ENCODE results near the gene ACIN1.

Gene ACIN1

DNA sequence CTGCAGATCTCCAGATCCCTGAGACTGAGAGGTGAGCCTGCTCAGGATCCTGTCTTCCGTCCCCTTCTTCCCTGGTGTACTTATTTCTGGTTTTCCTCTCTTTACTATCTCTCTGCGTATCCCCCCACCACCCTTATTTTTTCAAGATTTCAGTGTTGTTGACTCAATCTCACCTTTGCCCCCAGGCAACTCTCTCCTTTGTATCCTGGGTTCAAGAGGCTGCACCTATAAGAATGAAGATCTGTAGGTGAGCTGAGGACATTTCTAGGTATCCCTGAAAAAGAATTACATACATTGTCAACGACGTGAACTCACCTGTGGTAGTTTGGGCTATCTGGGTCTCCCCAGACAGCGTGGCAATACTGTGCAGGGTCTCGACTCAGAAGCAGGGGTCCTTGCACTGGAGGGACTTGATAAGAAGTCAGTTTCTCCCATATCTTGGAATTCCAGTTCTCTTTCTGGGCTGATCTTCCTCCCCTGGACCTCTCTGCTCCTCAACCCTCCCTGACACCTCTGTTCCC lies 9.2 kb upstream of the ACIN1 start:
- no peak for DNase-seq

DNA sequence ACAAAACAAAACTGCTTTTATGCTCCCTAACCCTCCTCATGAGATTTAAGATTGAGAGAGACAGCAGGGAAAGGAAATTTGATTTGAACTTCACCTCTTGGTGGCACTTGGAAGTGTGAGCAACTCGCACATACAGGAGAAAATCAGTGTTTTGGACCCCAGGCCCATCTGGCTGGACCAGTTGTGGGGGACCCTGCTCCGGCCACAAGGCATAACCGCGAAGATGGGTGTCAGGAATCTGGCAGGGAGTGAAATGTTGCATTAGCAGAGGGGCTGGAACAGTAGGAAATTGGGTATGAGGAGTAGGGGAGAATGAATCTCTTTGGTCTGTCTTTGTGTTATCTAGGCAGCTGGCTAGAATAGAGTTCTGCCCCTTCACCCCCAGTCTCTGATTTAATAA lies 8.6 kb upstream of the ACIN1 start:
- DNase-seq = no peak

DNA sequence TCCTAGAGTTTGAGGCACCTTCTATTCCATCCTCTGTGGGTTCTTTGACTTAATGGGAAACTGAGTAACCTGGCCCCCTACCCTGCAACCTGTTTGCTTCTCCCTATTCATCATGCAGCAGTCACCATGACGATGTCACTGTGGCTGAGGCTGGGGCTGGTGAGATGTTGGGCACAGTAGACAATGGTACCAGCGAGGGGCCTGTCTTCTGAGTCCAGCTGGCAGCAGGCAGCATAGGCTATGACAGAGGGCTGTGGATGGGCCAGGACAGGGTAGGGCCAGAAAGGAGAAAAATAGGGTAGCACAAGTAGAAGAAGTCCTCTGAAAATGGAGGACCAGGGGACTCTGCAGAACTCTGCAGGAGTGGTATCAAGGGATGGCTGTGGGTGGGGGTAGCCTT lies 7.9 kb upstream of the ACIN1 start:
- DNase-seq = no peak

DNA sequence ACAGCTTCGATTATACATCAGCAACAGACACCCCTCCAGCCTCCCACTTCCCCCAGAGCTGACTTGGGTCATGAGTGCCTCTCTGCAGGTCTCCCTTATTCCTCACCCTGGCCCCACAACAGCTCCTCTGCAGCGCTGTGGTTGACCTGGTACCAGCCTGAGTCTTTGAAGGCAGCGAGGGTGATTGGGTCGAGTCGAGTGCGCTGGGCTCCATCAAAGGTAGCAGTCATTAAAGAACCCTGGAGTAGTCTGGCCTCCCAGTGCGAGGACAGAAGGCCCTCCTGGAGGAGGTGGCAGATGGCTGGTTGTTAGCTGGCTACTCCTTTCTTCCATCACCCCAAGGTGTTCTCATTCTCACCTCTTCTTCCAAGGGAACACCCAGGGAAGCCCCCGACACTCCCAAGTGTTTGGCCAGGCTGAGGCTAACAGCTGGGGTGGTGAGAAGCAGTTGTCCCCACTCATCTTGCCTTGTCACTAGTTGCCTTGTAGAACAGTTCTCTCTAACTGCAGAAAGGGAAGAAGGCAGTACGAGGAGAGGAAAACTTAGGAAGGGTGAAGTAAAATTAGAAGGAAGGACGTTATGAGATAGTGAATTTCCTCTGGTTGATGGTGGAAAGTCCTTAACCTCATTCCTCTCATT lies 7.2 kb upstream of the ACIN1 start:
- DNase-seq = no peak

DNA sequence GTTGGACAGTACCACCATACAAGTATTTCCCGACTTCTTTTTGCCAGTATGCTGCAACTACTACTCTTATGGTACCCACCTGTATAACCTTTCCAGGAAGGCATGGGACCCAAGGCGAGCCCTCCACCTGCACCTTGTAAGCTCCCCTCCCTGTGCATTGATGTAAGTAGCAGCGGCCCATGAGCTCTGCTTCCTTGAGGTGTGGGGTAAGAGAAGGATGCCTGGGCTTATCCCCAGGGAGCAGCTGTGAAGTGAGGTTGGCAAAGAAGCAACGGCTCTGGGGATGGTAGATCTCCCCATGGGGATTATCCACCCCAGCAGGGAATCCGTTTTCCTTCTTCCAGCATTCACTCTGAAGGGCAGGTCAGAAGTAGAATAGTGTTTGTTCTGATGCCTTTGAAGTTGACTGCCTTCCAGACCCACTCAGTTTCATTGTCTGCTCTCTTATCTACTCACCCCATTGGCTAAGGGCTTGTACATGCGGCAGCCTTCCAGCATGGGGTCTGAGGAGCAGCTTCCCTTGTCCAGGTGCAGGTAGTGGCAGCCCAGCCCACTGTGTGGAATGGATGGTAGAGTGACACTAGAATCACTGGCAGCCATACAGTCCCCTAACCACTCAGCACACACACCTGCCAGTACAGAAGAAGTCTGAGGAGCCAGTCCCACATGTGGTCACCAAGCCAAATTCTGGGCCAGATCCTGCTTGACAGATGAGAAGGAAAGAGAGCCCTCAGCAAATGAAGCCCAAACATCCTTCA lies 6.5 kb upstream of the ACIN1 start:
- DNase-seq = no peak

DNA sequence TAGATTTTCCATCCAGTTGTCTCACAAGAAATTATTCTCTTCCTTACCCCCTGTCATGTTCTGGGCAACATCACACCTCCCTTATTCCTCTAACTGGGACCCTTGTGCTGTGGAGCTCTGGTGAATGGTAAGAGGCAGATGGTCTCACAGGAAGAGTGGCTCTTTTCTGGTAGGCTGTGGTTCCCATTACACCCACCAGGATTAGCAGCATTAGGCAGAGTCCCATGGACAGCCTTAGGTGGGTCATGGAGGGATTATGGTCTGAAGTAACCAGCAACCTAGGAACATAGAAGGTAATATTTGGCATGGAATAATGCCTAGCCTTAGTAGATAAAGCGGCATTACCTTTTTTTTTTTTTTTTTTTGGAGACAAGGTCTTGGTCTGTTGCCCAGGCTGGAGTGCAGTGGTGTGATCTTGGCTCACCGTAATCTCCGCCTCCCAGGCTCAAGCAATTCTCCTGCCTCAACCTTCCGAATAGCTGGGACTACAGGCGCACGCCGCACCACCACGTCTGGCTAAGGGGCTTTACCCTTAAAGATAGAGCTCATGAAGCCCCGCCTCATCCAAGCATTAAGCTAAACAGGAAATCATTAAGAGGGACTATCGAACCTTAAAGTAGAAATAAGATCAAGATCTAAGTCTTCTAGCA lies 4.4 kb upstream of the ACIN1 start:
- DNase-seq = no peak

DNA sequence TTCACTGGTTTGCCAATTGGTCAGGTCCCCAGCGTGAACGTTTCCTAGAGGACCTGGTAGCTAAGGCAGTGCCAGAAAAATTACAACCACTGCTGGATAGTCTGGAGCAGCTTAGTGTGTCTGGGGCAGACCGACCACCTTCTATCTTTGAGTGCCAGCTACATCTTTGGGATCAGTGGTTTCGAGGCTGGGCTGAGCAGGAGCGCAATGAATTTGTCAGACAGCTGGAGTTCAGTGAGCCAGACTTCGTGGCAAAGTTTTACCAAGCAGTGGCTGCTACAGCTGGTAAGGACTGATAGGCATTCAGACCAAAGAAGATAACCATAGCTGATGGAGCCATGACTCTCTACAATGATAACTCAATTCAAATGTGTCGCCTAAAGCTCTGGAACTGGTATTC lies 2.9 kb upstream of the ACIN1 start:
- no peak for DNase-seq

DNA sequence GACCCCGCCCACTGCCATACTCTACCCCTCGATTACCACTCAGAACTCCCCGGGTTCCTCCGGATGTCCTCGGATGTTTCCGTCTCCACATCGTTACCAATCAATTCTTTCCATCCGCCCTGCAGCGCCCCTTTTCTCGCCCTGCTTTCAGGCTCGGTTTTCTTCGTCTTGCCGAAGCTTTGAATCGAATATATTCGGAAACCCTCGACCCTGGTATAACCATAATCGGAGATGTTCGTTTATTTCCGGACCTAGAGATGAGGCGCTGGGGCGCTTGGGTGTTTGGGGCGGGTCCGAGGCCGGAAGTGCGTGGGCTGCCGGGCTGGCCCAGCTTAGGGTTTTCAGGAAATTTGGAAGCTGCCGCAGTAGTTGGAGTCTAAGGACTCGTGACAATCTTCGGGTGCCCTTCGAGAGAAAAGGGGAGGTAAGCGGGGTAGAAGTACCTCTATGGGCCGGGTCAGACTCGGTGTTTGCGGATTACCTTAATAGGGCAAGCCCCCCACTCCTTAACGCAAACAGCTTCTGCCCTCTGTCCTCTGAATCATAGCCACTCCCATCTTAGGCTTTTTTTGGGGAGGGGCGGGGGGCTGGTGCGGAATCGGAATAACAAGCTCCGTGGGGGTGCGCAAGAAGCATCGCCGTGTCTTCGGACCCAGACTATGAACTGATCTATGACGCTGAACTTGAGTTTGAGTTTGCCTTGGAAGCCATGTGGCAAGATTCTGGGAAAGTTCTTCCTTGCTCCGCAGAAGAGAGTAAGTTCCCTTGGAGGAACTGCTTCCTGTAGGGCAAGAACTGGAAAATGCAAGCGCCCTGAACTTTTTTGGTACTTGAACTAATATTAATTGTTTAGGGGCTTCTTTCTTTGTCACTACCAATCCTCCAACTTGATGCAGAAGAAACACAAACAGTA lies 516 bp upstream of the ACIN1 start, which contains the start of gene C14orf119:
TSS of gene C14orf119 (plus strand) at position 310 of the 913 bp plus-strand sequence. CDS start 2,154 bp downstream, outside the sequence.
- DNase-seq = no peak

DNA sequence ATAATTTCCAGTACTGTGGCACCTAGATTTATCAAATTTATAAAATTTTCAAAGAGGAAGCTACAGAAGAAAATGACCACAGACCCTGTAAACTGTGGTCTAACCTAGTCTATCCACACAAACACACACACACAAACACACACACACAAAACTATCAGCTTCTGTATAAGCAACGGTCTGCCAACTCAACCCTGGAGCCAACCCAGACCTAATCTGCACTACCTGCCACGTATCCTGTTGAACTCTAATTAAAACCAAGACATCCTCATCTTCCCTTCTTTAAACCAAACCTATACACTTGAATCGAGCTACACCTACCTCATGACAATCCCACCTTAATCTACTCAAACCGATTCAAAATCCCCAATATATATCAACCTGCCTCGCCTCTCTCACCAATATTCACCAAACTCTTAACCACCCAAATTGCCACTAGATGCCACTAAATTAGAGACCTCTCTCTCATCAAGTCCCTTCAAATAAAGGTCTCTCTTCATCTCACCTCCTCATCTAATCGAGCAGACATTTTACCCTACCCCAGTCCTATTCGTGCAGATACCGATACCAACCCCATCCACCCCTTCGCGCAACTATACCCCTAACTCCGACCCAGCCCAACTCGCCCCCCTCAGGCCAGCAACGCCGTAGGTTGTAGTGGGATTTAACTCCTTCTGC lies 808 bp downstream of the ACIN1 start:
- no peak for DNase-seq

DNA sequence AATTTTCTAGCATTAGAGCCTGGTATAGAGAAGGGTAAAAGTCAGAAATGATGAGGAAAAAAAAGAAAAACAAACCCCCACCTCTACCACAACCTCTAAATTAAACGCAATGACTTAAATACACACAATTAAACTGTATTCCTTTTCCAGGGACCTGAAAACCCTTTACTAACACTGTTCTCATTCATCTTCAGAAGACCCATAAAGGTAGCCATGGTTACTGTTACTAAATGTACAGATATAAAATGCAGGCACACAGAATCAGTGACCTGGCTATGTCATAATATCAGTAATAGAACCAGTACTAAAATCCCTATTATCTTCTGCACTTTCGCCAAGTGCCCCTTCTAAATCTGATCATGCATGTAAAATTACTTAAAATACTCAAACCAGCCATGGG lies 1.4 kb downstream of the ACIN1 start:
- no peak for DNase-seq

DNA sequence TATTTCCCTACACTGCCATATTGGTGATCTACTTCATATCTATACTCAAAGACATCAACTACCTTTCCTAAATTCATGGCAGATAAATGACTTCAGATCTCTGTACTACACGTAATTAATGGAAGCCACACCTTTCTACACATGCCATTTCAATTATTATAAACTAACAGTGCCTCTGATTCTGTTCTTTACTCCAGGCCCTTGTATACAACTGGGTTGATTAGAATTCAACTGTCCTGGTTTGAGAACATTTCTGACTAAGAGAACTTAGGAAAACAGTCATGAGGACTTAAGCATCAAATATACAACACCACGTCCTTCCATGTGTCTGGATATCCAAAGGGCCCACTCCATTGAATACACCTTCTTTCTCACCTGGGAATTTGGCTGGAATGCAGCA lies 1.8 kb downstream of the ACIN1 start:
- no peak for DNase-seq

DNA sequence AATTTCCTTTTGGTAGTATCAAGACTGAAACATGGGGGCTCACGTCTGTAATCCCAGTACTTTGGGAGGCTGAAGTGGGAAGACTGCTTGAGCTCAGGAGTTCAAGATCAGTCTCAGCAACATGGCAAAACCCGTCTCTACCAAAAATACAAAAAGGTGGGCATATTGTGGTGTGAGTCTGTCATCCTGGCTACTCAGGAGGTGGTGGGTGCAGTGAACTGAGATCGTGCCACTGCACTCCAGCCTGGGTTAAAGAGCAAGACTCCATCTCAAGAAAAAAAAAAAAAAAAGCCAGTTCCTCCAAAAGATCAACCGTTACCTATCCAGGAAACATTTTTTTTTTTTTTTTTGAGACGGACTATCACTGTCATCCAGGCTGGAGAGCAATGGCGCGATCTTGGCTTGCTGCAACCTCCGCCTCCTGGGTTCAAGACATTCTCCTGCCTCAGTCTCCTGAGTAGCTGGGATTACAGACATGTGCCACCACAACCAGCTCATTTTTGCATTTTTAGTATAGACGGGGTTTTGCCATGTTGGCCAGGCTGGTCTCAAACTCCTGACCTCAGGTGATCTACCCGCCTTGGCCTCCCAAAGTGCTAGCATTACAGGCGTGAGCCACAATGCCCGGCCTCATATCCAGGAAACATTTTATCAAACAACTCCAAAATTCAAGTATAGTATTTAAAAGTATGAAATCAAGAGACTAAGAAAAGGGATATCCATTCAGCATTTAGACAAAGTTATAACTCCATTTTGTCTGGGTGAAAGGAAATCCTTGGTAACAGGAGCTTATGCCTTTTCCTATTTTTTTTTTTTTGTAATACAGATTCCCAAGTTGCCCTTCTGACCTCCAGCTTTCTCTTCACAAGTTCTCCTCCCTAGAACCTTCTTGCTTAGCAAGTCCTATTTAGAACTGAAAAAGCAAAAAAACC lies 3.4 kb downstream of the ACIN1 start:
- no peak for DNase-seq

DNA sequence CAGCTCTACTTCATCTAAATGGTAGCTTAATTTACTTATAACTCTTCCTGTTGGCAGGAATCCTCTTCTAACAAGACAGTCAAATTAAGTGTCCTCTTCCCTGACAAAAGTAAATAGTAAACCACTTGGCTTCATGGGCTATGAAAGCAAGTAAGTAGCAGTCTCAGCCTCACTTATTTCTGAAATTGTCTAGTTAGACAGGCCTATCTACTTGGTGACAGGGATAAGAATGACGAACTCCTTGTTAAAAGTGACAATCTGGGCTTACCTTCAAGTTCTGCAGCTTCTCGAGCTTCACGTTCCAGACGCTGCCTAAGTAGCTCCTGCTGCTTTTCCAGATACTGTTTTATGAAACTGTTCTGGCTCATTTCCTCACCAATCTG lies 4.7 kb downstream of the ACIN1 start:
- no peak for DNase-seq

DNA sequence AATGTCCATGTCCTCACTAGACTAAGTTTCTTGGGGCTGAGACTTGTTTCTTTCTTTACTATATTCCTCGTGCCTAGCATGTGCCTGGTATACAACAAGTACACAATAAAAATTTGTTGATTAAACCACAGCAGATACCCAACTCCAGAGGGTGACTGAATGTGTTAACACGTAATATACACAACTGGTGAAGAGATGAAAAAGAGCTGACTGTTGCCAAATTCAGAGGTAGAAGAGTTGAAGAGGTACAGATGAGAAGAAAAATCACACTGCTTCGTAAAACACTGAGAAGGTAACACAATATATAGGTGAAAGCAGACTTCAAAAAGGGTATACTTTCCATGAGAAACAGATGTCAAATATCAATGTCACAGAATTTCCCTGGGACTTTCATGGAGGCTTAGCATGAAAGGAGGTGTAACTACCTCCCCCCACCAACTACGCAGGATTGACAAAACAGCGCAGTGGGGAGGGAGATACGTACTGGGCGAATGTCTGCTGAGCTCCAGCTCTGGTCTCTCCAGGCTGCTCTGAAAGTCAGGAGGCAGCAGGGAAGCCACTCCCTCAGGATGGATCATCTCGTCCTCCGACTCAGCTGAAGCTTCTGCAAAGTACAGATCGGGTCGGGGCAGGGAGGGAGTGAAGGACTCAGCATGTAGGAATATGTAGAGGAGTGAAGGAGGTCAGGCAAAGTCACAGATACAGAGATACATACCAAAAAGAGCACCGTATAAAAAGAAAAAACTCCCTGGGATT lies 5.3 kb downstream of the ACIN1 start:
- no peak for DNase-seq

DNA sequence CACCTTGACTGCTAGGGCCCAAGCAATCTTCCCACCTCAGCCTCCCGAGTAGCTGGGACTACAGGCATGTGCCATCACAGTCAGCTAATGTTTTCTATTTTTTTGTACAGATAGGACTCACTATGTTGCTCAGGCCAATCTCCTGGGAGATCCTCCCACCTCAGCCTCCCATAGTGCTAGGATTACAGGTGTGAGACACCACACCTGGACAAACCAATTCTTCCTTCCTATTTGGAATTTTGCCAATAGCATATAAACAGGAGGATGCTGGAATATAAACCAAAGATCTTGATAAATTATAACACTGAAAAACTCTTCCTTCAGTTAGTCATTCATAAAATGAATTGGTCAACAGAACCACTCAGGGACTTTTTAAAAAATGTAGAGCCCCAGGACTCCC lies 8.4 kb downstream of the ACIN1 start:
- DNase-seq = no peak

DNA sequence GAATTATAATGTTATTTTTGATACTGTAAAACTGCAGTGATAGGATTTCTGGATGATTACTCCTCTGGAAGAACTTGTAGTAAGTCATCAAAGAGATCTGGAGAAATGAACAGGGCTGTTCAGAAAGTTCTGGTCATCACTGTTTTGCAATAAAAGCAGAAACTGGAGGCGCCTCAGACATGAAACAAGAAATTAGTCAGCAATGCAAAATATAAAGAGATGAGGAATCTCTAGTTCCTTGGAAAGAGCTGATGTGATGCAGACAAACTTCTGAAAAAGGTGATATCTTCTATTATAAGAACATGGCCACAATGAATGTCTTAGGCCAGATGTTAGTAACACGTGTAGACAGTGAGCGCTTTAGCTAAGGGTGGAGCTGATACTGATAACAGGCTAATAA lies 9.5 kb downstream of the ACIN1 start:
- no peak for DNase-seq

DNA sequence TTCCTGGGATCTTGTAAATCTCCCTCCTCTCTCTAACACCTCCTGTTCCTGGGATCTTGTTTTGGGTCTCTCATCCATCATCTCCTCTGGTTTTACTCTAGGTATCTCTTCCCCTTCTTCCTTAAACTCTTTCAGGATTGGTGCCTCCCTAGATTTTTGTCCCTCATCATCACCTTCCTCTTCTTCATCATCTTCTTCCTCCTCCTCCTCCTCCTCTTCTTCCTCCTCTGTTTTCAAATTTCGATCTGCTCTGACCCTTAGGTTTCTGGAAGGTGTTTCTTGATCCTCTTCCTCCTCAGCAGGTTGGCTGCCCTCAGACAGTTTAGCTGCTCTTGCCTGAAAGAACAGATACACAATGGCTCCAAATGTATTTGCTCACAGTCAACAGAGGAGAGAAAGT lies 14.5 kb downstream of the ACIN1 start:
- DNase-seq = no peak

DNA sequence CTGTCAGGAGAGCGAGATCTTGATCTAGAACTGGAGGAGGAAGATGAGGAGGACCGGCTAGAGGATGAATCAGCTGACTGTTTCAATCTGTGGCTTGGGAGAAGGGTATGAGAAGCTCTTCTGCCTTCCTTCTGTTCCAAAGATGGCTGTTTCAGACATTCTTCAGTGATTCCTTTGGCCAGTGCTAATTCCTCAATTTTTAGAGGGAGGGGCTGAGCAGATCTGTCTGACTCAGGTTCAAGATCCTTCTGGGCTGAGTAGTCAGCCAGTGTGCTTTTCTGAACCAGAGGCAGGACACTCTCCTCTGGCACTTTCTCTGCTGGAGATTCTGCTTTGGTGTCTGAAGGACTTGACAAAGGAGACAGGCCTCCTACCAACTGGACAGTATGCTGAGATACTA lies 15.2 kb downstream of the ACIN1 start:
- DNase-seq = no peak

DNA sequence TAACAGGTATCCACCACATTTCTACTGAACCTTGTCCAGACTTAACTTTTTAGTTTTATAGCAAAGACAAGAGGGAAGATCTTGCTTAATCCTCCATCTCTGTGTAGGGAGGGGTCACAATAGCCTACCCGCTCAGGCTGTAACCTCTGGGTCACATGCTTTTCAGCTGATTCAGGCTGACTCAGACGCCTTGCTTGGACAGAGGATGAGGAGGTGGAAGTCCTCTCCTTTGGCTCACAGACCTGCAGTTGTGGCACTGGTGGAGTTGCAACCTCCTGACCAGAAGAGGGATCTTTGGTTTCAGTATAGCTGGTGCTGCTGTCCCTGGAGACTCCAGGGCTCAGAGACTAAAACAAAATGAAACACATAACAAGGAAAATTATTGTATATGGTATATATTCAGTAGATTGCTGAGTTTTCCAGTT lies 16.2 kb downstream of the ACIN1 start:
- no peak for DNase-seq

DNA sequence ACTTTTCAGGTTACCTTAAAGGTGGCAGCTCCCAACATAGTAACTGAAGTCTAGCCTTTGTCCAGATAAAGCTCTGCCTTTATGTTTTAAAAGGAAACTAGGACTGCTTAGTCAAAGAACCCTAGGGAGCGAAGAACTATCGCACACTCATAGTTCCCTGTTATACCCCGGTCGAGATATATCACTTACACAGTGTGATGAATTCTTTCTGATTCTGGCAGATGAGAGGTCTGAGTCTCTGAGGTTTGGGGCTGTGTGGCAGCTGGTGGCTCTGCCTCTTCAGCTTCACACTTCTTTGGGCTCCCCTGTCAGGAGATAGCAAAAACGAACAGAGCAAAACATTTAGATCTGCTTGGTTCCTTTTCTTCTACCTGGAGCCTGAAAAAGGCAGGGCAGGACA lies 17.0 kb downstream of the ACIN1 start:
- DNase-seq = no peak

Data from stimulated activated naive CD4-positive, alpha-beta T cell (primary cell).